AG10803 (cell line): ENCODE data around the gene SSRP1.

Experiments
- DNase-seq: peaks from one replicate; pipeline ENCODE4 v3.0.0; 2010; ENCODE audit warnings: low read depth
- H3K4me3 ChIP-seq: 2 replicates; pipeline ENCODE4 v1.5.1; 2011; ENCODE audit warnings: mild to moderate bottlenecking, low read length, control low read depth
- CTCF ChIP-seq: conservative IDR thresholded peaks from 2 replicates; pipeline ENCODE4 v1.5.1; 2011; ENCODE audit warnings: mild to moderate bottlenecking, low read length, control low read depth, inconsistent platforms

Gene SSRP1

GRCh38 chr11:57335343-57336110 lies at the start of gene SSRP1:
Gene SSRP1 (minus strand): TSS chr11:57335892. CDS start chr11:57335121, 771 bp downstream.
- peak within 1 kb of the TSS; percentile 82 for H3K4me3 ChIP-seq
- no peak; the same call in 1 of the 2 replicates for TF ChIP-seq CTCF
- DNase-seq, result peak; percentile 85

- H3K4me3 ChIP-seq, result no peak within 1 kb of the TSS
- no peak for TF ChIP-seq CTCF
- DNase-seq, result no peak
These were observed 45.3 kb upstream of the SSRP1 start, which contains the start of gene PRG3 for GRCh38 chr11:57380975-57381374. Gene PRG3 (minus strand): TSS chr11:57381150. CDS start chr11:57380708, 442 bp downstream.

GRCh38 chr11:57379732-57380131 lies 44.0 kb upstream of the SSRP1 start:
- DNase-seq, result peak; percentile 4
- H3K4me3 ChIP-seq, result no peak overlapping the region
- TF ChIP-seq CTCF, result no peak

- DNase-seq, result no peak
These were observed 42.5 kb upstream of the SSRP1 start for GRCh38 chr11:57378186-57378585.

GRCh38 chr11:57377107-57377506 lies 41.4 kb upstream of the SSRP1 start:
- peak; percentile 26 for DNase-seq
- TF ChIP-seq CTCF, result no peak
- no peak overlapping the region for H3K4me3 ChIP-seq

More at GRCh38 chr11:57378186-57378585, 42.5 kb upstream of the SSRP1 start:
- H3K4me3 ChIP-seq, result no peak overlapping the region
- TF ChIP-seq CTCF, result no peak

GRCh38 chr11:57376095-57377090 lies 40.7 kb upstream of the SSRP1 start:
- no peak for TF ChIP-seq CTCF
- DNase-seq, result no peak
- H3K4me3 ChIP-seq, result no peak overlapping the region
